22Rv1 (cell line): Measurements from ENCODE around the gene FASTK.

Source experiments
- CTCF ChIP-seq: fragments of 450-650 bp; IDR thresholded peaks from 2 replicates; pipeline ENCODE4 v1.5.1; 2017; ENCODE audit warnings: mild to moderate bottlenecking
- ZFX ChIP-seq: fragments of 450-650 bp; IDR thresholded peaks from 2 replicates; pipeline ENCODE4 v1.6.1; 2017; ENCODE audit warnings: antibody characterized with exemption, borderline replicate concordance

- no peak for TF ChIP-seq CTCF
- TF ChIP-seq ZFX = no peak
Observed at GRCh38 chr7:151075978-151076426, 4.6 kb downstream of the FASTK start.
